ENCODE data around the gene VWA2. TPM values are rescaled to one million over a fixed set of nuclear protein-coding genes. Genes with fewer than 3 reads are reported as not detected.
A peak's percentile ranks its signal among the peaks of the same experiment; 100 is the strongest.

Gene VWA2
- total RNA-seq, 2 experiments from 2014 or later, result not detected

DNA sequence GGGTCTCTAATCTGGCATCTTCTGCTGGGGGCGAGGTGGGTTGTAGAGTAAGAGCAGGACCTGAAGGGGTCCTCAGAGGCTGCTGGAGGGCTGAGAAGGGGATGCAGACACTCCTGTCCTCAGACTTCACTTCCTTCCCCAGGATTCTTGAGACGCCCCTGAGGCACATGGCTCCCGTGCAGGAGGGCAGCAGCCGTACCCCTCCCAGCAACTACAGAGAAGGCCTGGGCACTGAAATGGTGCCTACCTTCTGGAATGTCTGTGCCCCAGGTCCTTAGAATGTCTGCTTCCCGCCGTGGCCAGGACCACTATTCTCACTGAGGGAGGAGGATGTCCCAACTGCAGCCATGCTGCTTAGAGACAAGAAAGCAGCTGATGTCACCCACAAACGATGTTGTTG, 52.0 kb downstream of the VWA2 start:
- ChIA-PET POLR2A (no interaction called here), CTCF (no interaction called here)
- Histone ChIP-seq H3K36me3 (ENCODE audit: insufficient read depth, low read length) (peaks cover 4% of the 10 kb centered on the region), H3K9me3 (ENCODE audit: control insufficient read depth in 1 of 2, insufficient read depth in 1 of 2, low read length in 2 of 2) (peaks cover 0 to 15% of the 10 kb centered on the region in 2 experiments), H3K4me1 (ENCODE audit: insufficient read depth, low read length) (no peaks in the 10 kb centered on the region), H3K27ac (ENCODE audit: low read depth in 1 of 2, low read length in 2 of 2) (no peak overlapping the region), H3K27me3 (ENCODE audit: control insufficient read depth in 1 of 2, insufficient read depth in 2 of 2, low read length in 2 of 2) (no peaks in the 10 kb centered on the region), H3K4me3 (ENCODE audit: low read length) (no peak overlapping the region)
- Mint-ChIP-seq H3K27me3 (no peaks in the 10 kb centered on the region), H3K36me3 (ENCODE audit: low read depth) (peaks cover 18% of the 10 kb centered on the region), H3K4me1 (ENCODE audit: low read depth) (no peaks in the 10 kb centered on the region), H3K9me3 (peaks cover 7% of the 10 kb centered on the region), H3K27ac (no peak overlapping the region), H3K4me3 (no peak overlapping the region)
- no peak for ATAC-seq (ENCODE audit: poor library complexity)
- intact Hi-C loops (cut with DNase I, micrococcal nuclease), result no loop called here
- TF ChIP-seq, protein P1, sequence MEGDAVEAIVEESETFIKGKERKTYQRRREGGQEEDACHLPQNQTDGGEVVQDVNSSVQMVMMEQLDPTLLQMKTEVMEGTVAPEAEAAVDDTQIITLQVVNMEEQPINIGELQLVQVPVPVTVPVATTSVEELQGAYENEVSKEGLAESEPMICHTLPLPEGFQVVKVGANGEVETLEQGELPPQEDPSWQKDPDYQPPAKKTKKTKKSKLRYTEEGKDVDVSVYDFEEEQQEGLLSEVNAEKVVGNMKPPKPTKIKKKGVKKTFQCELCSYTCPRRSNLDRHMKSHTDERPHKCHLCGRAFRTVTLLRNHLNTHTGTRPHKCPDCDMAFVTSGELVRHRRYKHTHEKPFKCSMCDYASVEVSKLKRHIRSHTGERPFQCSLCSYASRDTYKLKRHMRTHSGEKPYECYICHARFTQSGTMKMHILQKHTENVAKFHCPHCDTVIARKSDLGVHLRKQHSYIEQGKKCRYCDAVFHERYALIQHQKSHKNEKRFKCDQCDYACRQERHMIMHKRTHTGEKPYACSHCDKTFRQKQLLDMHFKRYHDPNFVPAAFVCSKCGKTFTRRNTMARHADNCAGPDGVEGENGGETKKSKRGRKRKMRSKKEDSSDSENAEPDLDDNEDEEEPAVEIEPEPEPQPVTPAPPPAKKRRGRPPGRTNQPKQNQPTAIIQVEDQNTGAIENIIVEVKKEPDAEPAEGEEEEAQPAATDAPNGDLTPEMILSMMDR (IDR thresholded peaks at IDR 0.05), result no peak
- DNase-seq, result no peak

DNA sequence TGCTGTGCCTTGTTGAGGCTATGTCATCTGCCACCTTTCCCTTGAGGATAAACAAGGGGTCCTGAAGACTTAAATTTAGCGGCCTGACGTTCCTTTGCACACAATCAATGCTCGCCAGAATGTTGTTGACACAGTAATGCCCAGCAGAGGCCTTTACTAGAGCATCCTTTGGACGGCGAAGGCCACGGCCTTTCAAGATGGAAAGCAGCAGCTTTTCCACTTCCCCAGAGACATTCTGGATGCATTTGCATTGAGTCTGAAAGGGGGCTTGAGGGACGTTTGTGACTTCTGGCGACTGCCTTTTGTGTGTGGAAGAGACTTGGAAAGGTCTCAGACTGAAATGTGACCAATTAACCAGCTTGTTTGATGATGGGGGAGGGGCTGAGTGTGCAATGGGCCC, 52.5 kb downstream of the VWA2 start:
- Histone ChIP-seq H3K36me3 (ENCODE audit: insufficient read depth, low read length) (peaks cover 8% of the 10 kb centered on the region), H3K27me3 (ENCODE audit: control insufficient read depth in 1 of 2, insufficient read depth in 2 of 2, low read length in 2 of 2) (no peaks in the 10 kb centered on the region), H3K4me3 (ENCODE audit: low read length) (no peak overlapping the region), H3K9me3 (ENCODE audit: control insufficient read depth in 1 of 2, insufficient read depth in 1 of 2, low read length in 2 of 2) (peaks cover under 1 to 20% of the 10 kb centered on the region in 2 experiments), H3K4me1 (ENCODE audit: insufficient read depth, low read length) (no peaks in the 10 kb centered on the region), H3K27ac (ENCODE audit: low read depth in 1 of 2, low read length in 2 of 2) (no peak overlapping the region)
- ATAC-seq (ENCODE audit: poor library complexity), result no peak
- no peak overlapping the region for H3K27ac Mint-ChIP-seq
- TF ChIP-seq, protein P1 (IDR thresholded peaks at IDR 0.05), result no peak
- H3K9me3 Mint-ChIP-seq, result peaks cover 10% of the 10 kb centered on the region
- intact Hi-C loops (cut with DNase I, micrococcal nuclease), result no loop called here
- DNase-seq, result peak in 1 of 14 experiments; percentile 14
- H3K36me3 Mint-ChIP-seq (ENCODE audit: low read depth), result peaks cover 22% of the 10 kb centered on the region
- POLR2A ChIA-PET, result no interaction called here
- no peaks in the 10 kb centered on the region for H3K4me1 Mint-ChIP-seq (ENCODE audit: low read depth)
- no peak overlapping the region for H3K4me3 Mint-ChIP-seq
- no peaks in the 10 kb centered on the region for H3K27me3 Mint-ChIP-seq
- CTCF ChIA-PET, result no interaction called here

DNA sequence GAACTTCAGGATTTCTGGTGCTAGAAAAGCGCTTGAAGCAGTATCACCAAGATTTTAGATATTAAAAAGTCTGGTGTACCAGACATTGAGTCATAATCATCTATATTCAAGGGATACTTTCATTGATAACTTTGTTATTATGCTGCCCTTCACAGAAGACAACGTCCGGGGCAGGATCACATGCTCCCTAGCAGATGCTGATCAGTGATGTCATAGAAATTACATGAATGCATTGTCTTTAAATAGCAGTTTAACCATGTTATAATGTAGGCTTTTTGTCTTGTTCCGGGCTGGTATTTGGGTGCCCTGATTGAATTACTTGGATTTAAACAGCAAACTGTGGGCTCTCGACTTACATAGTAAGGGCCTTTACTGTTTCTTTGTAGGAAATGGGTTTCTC, 54.0 kb downstream of the VWA2 start:
- Histone ChIP-seq H3K27ac (ENCODE audit: low read depth in 1 of 2, low read length in 2 of 2) (no peak overlapping the region), H3K4me3 (ENCODE audit: low read length) (no peak overlapping the region), H3K9me3 (ENCODE audit: control insufficient read depth in 1 of 2, insufficient read depth in 1 of 2, low read length in 2 of 2) (peaks cover 12 to 23% of the 10 kb centered on the region in 2 experiments), H3K27me3 (ENCODE audit: control insufficient read depth in 1 of 2, insufficient read depth in 2 of 2, low read length in 2 of 2) (no peaks in the 10 kb centered on the region), H3K4me1 (ENCODE audit: insufficient read depth, low read length) (no peaks in the 10 kb centered on the region), H3K36me3 (ENCODE audit: insufficient read depth, low read length) (peaks cover 12% of the 10 kb centered on the region)
- POLR2A ChIA-PET, result no interaction called here
- intact Hi-C loops (cut with DNase I, micrococcal nuclease), result no loop called here
- no peak for ATAC-seq (ENCODE audit: poor library complexity)
- TF ChIP-seq, protein P1 (IDR thresholded peaks at IDR 0.05), result no peak
- Mint-ChIP-seq H3K27ac (no peak overlapping the region), H3K4me1 (ENCODE audit: low read depth) (no peaks in the 10 kb centered on the region), H3K36me3 (ENCODE audit: low read depth) (peaks cover 38% of the 10 kb centered on the region), H3K4me3 (no peak overlapping the region), H3K27me3 (no peaks in the 10 kb centered on the region), H3K9me3 (peaks cover 10% of the 10 kb centered on the region)
- no peak for DNase-seq
- CTCF ChIA-PET, result no interaction called here

Measured in CD4-positive, alpha-beta T cell (primary cell).